ENCODE results near the gene AUH.
A peak's percentile ranks its signal among the peaks of the same experiment; 100 is the strongest.
"Not testable (repeated sequence)": the region's sequence is repeated elsewhere in the genome, so short reads cannot be mapped to it uniquely, and the experiment has no call there.

The AUH gene, protein sequence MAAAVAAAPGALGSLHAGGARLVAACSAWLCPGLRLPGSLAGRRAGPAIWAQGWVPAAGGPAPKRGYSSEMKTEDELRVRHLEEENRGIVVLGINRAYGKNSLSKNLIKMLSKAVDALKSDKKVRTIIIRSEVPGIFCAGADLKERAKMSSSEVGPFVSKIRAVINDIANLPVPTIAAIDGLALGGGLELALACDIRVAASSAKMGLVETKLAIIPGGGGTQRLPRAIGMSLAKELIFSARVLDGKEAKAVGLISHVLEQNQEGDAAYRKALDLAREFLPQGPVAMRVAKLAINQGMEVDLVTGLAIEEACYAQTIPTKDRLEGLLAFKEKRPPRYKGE

DNA sequence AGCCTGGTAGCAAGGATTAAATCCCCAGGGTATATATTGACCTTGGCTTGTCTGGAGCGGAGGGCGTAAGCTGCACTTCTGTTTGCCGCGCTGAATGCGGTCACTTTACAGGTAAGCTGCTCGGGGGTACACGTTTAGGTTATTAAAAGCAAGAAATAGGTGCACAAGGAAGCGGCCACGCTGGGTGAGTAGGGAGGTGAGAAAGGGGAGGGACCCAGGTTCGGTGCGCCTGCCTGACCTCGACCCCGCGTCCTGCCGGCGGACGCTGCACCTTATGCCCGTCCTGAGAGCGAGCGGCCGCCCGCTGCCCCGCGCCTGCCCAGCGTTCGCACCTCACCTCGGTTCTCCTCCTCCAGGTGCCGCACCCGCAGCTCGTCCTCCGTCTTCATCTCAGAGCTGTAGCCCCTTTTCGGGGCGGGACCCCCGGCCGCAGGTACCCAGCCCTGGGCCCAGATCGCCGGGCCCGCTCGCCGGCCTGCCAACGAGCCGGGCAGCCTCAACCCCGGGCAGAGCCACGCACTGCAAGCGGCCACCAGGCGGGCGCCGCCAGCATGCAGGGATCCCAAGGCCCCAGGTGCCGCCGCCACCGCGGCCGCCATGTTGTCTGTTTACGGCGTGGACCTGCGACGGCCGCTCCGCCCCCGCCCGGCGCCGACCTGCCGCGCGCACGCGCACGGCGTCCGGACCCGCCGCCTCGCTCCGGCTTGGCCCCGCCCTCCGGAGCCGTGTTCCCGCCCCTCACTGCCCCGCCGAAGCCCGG, at the start of gene AUH:
TSS of gene AUH (minus strand) at position 628 of the 760 bp plus-strand sequence. CDS start at position 599, 29 bp downstream.
- DNase-seq, result peak; percentile 62

DNA sequence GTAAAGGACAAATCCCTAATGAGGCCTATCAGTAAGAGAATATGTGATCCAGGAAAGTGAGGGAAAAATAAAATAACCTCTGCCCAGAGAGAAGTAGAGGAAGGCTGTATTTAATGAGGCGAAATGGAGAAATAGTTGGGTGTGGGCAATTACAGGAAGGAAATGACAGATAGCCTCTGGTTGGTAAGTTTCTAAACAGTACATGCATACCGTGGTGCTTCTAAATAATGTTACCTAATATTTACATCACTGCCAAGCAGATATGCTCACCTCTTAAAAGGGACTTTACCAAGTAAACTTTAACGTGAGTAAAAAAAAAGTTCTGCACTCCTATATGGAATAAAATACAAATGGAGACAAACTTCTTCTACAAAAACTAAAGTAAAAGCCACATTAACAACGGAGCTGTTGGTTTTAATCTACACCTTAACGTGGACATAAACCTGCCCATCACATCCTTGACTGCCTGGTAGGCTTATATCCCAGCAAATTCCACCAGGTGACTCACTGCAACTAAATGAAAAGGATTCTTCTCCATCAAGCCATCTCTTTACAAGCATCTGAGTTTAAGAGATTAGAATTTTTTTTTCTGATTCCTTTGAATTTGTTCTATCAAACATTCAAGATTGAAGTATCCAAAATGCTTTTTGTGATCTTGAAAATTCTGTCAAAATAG, 49.5 kb upstream of the AUH start:
- no peak for DNase-seq

DNA sequence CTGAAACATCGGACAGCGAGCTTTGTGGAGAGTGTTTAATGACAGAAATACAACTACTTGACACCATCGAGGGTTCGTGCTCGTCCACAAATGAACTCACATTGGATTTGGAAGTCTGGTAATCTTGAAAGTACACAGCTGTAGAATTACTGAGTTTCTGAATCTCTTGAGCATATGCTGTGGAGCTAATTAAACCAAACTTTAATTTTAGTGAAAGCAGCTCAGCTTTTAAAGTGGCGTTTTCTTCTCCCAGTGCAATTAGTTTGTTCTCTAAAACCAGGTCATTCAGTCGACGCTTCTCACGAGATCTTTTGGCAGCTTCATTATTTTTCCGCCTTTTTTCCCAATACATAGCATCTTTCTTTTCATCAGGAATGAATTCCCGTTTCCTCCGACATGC, 48.4 kb upstream of the AUH start:
- no peak for DNase-seq

DNA sequence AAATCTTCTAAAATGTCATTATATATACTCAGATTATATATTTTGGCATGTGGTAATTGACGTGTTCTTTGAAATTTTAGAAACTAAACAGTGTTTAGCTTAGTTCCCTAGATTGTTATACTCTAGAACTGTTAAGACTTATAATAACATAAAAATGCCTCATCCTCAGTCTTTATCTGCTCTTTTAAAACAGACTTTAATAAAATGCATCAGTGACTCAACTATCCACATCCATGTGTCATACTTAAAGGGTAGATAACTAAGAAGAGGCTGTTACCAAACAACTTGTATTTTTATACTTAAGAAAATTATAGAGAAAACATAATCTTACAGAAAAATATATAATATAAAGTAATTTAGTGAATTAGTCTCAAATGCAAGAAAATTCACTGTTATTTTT, 46.8 kb upstream of the AUH start:
- DNase-seq, result no peak

DNA sequence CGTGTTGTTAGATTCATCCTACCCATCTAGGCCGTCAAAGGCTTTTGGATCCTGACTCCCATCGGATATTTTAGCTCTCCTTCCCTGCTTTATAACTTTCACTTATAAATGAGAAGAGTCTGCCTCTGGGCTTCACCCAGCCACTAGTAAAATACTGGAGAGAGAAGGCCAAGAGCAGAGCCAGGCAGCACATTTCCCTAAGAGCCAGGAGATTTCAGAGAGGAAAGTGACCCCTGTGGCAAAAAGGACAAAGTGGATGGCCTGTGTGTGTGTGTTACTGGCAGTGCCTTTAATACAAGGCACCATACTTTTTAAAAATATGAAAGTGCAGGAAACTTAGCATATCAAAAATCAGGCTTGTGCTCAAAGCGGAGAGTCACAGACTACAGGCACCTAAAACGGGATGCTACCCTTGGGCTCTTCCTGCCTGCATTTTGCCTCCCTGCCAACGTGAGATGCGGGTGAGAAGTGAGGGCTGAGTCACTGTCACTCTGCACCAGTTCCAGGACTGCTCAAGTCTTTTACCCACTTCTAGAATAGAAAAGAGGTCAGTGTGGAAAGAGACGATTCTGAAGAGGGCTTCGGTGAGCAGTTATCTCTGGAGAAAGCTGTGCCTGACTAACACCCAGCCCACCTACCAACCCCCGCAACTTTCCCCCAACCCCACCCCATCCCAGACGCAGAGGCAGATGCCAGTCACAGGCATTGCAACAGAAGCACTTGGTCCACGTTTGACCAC, 46.0 kb upstream of the AUH start:
- DNase-seq, result no peak

DNA sequence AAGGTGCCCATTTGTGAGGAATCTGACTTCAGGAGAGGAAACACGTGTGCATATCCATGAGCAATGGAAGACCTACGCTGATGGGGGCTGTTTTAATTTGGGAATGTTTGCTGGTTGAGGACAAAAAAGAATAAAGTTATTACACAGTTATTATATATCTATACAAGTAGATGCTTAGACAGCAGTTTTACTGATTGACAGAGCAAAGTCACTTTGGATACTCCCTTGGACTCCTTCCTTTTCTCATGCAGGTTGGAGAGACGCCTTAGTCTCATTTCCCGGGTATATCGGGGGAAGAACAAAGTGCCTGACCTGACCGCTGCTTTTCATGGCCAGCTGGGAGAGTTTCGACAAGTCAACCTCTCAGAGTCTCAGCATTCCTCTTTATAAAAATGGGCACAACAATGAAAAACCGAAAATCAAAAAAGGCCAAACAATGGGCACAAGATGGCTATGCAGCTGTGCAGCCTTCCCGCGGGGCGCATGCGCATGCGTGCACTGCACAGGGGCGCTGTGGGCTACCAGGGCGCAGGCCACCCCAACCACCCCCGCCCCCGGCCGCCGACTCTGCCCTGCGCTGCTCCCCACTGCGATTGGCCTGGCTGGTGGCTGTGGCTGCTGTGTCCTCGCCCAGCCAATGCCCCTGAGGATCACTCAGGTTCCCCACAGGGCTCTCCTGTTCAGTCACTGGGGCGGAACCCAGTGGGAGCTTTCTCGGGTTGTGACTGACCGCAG, 43.8 kb upstream of the AUH start:
- no peak for DNase-seq

DNA sequence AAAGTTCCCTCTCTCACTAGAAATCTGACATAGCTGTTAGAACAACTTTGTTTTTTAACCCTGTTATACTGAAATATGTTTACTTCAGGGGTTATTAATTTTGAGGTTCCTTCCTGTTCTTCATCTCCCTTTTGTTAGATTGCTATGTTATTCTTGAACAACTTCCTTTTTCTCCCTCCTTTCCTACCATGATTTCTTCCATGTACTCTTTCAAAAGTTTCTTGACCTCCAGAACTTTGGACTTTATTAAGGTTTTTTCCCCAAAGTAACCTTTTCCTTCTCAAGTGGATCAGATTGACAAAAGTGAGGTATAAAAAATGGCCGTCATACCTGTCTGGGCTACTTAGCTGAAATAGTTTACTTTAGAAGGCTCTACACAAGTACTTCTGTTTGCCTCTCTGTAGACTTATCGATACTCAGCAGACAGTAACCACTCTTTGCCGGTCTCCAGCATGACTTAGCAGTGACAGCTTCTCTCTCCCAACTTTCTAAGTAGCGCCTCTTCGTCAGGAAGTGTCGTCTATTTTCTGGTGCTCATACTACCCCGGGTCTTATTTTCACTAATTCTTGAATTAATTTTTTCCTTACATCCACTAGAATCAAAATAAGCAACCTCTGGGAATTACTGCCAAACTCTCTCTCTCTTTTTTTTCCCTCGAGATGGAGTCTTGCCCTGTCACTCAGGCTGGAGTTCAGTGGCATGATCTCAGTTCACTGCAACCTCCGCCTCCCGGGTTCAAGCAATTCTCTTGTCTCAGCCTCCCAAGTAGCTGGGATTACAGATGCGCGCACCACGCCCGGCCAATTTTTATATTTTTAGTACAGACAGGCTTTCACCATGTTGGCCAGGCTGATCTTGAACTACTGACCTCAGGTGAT, 42.2 kb upstream of the AUH start:
- DNase-seq, result no peak

DNA sequence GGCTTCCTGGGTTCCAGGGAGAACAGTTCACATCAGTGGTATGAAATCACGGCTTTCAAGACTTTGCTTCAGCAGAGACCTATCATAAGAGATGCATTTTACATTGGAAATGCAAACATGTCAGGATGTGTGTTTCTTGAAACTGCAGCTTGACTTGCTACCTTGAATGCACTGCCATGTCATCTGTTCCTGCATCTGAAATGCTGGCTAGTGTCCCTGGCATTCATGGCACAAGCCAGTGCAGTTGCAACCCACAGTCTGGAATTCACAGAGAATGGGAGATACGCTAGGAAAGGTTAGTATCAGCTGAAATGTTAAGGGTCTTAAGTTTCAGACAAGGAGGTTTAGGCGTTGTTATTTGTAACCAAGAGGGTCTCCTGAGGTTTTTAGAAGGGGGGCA, 37.2 kb upstream of the AUH start:
- no peak for DNase-seq

DNA sequence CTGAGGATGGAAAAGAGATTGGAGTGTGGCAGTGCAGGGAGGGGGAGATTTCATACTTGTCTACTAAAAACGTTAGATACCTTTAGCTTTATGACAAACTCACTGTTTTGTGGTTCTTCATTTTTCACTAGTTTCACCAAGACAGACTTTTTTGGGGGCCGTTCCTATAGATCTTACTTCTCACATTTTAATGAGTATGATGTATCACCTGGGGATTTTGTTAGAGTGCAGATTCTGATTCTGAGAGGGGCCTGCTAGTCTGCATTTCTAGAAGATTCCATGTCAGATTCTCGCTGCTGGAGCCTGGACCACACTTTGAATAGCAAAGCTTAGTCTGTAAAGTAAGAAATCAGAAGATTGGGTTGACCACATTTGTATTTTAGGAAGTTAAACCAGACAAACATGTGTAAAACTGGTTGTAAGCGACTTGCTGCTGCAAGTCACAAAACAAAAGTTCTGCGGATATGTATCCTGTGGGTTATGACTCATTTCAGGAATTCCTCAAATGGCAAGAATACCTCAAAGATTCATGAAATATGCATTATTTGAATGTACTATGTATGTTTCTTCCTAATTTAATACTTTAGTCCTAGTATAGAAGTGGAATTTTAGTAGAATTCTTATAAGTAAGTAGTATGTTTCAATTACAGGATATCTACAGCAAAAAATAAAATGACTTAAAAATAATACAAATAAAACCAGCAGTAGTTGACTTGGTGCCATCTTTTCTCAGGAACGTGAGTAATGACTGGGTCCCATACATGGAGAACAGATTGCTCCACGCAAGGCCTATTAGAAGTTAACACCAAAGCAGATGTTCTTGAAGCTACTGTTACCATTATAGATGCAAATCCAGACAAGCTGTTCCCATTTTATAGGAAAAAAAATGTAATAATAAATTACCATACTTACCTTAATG, 34.1 kb upstream of the AUH start:
- DNase-seq, result no peak

DNA sequence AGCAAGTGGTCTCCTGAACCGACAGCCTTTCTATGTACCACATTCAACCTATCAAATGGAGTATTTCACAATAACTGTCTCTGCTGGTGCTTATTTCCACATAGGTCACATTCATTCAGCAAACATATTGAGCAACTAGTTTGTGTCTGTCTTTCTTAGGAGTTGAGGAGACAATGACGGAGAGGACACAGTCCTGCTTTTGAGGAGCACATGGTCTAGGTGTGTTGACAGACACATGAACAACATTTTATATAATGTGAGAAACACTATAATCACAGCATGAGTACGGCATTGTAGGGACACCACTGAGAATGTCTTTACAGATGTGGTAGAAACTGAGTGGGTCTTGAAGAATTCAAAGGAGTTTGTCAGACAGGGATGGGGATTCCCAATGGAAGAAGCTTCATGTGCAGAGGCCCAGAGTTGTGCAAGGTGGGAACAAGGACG, 33.4 kb upstream of the AUH start:
- no peak for DNase-seq

DNA sequence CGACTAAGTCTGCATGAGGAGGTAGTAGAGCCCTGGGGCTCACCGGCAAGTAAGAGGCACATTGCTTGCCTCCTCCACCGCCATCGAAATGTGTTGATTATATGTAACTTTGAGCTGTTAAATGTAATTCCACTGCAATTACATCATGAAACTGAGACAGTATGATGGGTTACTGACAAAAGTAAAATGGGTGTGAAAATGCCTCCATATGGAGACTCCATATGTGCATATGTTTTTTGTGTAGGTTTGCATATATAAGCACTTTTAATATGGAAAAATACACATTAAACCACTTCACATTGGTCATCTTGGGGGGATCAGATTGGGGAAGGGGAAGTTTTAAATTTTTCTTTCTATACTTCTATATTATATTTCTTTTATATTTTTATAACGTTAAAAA, 32.1 kb upstream of the AUH start:
- DNase-seq, result no peak

DNA sequence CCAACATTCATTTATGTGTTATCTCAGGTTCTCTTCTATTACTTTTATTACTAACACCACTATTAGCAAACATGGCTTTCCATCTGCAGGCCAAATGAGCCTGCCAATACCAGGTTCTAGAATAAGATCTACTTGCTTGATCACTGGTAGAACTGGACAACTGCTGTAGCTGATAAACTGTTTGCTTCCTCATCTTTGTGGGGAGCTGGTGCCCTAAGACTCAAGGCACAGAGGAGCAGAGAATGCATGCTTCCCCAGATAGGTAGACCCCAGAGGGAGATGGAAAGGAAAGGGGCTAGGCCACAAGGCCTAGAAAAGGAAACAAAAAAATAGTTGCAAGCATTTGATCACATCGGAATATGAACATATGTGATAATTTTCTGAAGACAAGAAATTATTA, 30.7 kb upstream of the AUH start:
- no peak for DNase-seq

DNA sequence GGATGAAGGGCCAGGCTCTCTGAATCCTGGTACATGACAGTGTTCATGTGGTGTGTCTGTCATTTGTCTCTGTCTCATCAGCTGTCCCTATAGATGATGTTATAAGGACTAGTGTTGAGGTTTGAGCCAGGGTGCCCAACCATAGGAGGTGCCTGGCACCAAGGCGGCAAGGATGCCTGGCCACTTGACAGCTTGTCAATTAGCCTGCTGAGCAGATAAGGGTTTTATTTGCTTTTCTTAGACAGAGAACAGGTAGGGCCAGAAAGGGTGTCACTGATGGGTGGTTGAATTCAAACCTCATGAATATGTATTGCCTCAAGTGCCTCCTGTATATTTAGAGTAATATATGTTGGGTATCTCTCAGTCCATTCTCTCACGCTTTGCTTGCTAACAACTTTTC, 30.1 kb upstream of the AUH start:
- no peak for DNase-seq

DNA sequence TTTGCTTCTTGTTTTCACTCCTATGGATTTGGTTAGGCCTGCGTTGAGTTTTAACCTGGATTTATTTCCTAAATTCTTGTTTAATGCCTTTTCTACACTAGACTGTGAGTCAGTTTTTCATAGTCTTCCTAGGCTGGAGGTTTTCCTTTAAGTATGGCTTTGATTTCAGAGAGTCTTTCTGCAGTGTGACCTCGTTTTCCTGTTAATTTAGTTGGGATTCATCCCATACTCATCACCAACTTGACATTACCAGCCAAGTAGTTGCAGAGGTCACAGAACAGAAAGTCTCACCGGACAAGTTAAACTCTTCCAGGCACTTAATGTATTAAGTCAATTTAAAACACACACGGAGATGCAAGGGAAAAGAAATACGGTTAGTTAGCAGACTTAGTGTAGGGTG, 29.7 kb upstream of the AUH start:
- no peak for DNase-seq

DNA sequence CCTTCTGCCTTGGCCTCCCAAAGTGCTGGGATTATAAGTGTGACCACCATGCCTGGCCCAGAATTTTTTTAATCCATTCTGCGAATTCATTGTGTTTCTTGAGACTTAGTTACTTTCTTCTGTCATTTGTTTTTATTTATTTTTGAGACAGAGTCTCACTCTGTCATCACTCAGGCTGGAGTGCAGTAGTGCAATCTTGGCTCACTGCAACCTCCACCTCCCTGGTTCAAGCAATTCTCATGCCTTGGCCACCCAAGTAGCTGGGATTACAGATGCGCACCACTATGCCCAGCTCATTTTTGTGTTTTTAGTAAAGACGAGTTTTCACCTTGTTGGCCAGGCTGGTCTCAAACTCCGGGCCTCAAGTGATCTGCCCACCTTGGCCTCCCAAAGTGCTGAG, 28.0 kb upstream of the AUH start:
- not testable (repeated sequence) for DNase-seq

DNA sequence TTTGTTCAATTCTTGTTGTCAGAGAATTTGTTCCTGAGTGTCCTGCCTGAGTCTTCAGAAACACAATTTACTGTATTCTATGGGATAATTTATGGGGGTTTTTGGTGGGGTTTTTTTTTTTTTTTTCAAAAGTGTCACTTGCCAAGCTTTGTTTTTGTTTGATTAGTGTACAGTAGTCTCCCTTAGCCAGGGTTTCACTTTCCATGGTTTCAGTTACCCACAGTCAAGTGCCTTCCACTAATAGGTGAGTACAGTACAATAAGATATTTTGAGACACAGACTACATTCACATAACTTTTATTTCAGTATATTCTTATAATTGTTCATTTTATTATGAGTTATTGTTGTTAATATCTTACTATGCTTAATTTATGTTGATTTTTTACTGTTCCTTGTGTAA, 25.0 kb upstream of the AUH start:
- DNase-seq, result no peak

DNA sequence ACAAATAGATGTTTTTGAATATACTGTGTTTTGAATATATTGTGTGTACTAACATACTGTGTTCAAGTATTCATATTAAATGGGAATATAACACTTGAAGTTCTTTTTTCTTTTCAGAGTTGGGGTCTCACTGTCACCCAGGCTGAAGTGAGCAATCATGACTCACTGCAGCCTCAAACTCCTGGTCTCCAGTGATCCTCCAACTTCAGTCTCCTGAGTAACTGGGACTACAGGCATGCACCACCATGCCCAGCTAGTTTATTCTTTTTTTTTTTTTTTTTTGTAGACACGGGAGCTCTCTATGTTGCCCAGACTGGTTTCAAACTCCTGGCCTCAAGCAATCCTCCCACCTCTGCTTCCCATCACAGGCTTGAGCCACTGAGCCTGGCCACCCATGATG, 23.2 kb upstream of the AUH start:
- DNase-seq, result no peak

DNA sequence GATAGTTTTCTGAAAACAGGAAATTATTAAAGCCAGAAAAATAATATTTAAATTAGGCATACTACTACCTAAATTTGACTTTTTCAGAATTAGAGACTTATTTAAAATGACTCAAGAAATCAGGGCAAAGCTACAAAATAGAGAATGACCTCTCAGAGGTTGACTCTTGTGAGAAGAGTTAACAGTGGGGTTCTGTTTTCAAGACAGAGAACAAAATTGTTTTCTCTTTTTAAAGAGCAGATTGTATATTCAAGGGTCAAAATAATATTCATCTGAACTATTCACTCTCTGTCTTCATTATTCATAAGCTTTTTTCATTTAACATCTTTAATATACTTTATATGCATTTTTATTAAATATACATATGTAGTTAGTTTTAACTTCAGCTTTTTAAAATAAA, 21.9 kb upstream of the AUH start:
- no peak for DNase-seq

DNA sequence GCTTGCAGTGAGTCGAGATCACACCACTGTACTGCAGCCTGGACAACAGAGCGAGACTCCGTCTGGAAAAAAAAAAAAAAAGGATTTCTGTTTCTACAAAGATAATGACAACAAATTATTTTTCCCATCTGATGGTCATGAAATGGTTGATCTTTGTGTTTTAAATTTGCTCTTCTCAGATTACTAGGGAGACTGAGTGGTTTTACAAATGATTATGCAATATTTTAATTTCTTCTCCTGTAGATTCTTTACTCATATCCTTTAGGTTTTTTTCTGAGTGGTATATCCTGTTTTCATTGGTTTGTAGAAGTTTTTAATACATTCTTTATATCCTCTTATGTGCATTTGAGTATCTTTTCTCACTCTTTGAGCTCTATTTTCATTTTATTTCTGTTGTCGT, 20.6 kb upstream of the AUH start:
- no peak for DNase-seq

DNA sequence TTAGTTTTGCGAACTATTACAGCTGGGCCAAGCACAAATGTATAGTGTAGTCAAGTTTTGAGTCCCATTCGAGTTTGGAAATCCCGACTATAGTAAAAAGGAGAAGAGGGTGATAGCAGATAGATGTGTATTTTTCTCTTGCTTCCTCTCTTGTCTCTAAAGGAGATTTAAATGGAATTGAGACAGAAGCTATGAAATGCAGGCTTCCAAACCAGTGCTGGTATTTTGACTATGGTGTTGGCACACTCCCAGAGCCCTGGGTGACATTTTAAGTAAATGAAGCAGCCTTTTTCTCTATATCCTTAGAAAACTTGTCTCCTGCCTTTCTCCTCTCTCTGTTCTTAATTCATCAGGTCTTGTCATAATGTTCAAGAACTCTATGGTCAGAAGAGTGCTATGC, 17.7 kb upstream of the AUH start:
- DNase-seq, result no peak
